ENCODE measurements around the gene CCNL2. TPM values are rescaled to one million over a fixed set of nuclear protein-coding genes. Genes with fewer than 3 reads are reported as not detected.
A peak's percentile ranks its signal among the peaks of the same experiment; 100 is the strongest.

Gene CCNL2
- total RNA-seq, 4 donors from 2014 or later: 35.0 to 91.1 (median 43.7) TPM

- Histone ChIP-seq H3K9me3 (no peaks in the 10 kb centered on the region), H3K4me1 (peaks cover 37 to 42% of the 10 kb centered on the region in 2 donors), H3K27me3 (no peaks in the 10 kb centered on the region), H3K36me3 (peaks cover 0 to 54% of the 10 kb centered on the region in 2 donors), H3K4me3 (peak overlapping the region; percentile 65 to 98 (median 84)), H3K27ac (peak overlapping the region; percentile 80 to 96 (median 92))
- TF ChIP-seq POLR2A (IDR thresholded peaks at IDR 0.05): no peak
- no peak for TF ChIP-seq CTCF (IDR thresholded peaks at IDR 0.05 in 4 of 5, conservative IDR thresholded peaks at IDR 0.05 in 1 of 5)
- in situ Hi-C loops (cut with MboI; ENCODE audit: low sequenced_read_pairs in 4 of 4) (no loop called here), intact Hi-C loops (cut with DNase I; ENCODE audit: low total_unique reads) (loop anchor here (1.0 to 2.0 kb wide), 5 partner anchors 9 to 176 kb away; partner anchors contain the start of genes ATAD3B, AURKAIP1, DVL1 and MRPL20)
- ATAC-seq (peak; percentile 11 to 18), DNase-seq (no peak)
Measured at GRCh38 chr1:1398677-1399186, 403 bp downstream of the CCNL2 start.

DNA sequence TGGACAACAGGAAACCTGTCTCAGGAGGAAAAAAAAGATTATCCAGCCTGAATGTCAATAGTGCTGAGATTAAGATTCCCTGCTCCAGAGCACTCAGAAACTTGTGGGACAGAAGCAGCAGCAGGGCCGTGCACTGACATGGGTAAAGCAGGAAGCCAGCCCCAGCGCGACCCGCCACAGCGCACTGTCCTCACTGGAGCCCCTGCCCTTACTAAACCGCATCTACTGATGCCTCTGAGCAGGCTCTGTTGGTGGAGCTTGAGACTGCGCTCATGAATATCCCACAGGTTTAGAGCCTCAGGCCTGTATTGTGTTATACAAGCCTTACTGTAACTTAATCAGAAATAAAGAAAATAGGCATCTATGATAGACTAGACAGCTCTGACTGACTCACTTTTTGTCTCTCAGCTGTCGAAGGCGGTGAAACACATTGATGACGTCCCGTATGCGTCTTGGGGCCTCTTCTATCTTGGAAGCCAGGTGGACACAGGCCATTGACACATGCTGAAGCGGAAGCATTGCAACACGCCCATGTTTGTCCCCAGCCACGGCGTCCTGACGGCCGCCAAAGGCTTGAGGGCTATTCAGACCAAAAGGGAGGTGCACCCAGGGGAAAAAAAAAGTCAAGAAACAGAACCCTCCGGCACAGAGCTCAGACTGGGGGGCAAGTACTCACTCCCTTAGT lies 1.2 kb downstream of the CCNL2 start:
- ATAC-seq (peak in 1 of 2 donors; percentile 25), DNase-seq (peak in 1 of 2 donors; percentile 69)
- no peaks in the 10 kb centered on the region for H3K27me3 ChIP-seq
- peaks cover 37 to 49% of the 10 kb centered on the region in 2 donors for H3K4me1 ChIP-seq
- H3K36me3 ChIP-seq: peaks cover 0 to 61% of the 10 kb centered on the region in 2 donors
- intact Hi-C loops (cut with DNase I; ENCODE audit: low total_unique reads): loop anchor here (2.0 kb wide), 2 partner anchors 49 to 177 kb away; partner anchors contain the start of genes DVL1 and SSU72
- H3K27ac ChIP-seq: peak overlapping the region; percentile 80 to 96 (median 92)
- in situ Hi-C loops (cut with MboI; ENCODE audit: low sequenced_read_pairs in 4 of 4): no loop called here
- no peak for TF ChIP-seq CTCF (IDR thresholded peaks at IDR 0.05 in 4 of 5, conservative IDR thresholded peaks at IDR 0.05 in 1 of 5)
- TF ChIP-seq POLR2A (IDR thresholded peaks at IDR 0.05): peak in 1 of 2 donors; percentile 47
- H3K4me3 ChIP-seq: peak overlapping the region; percentile 65 to 98 (median 84)
- H3K9me3 ChIP-seq: no peaks in the 10 kb centered on the region

DNA sequence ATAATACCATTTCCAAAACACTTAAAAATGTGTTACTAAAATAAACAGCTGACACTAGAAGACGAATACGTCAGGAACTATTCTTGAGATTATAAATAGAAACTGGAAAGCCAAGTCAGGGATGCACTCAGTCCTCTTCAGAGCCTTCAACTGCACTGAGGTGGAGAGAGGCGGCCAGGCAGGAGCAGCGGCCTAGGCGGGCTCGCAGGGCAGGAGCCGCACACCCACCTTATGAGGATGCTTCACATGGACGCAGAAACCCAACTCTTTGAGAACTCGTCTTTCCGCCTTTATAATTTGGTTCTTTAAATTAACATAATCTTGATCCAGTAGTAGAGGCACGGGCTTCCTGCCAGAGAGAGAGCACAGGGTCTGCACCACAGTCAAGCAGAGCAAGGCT lies 4.0 kb downstream of the CCNL2 start:
- Histone ChIP-seq H3K9me3 (no peaks in the 10 kb centered on the region), H3K27ac (peak overlapping the region in 3 of 4 donors; percentile 44 to 65 (median 63)), H3K36me3 (peaks cover 4 to 74% of the 10 kb centered on the region in 2 donors), H3K4me1 (peaks cover 29 to 39% of the 10 kb centered on the region in 2 donors), H3K4me3 (no peak overlapping the region), H3K27me3 (no peaks in the 10 kb centered on the region)
- in situ Hi-C loops (cut with MboI; ENCODE audit: low sequenced_read_pairs in 4 of 4) (no loop called here), intact Hi-C loops (cut with DNase I; ENCODE audit: low total_unique reads) (no loop called here)
- ATAC-seq (no peak), DNase-seq (no peak)
- TF ChIP-seq POLR2A (IDR thresholded peaks at IDR 0.05) (no peak), CTCF (IDR thresholded peaks at IDR 0.05 in 4 of 5, conservative IDR thresholded peaks at IDR 0.05 in 1 of 5) (no peak)

GRCh38 chr1:1394116-1394515 lies 5.0 kb downstream of the CCNL2 start:
- Histone ChIP-seq H3K36me3 (peaks cover 7 to 84% of the 10 kb centered on the region in 2 donors), H3K27me3 (no peaks in the 10 kb centered on the region), H3K4me3 (no peak overlapping the region), H3K4me1 (peaks cover 24 to 35% of the 10 kb centered on the region in 2 donors), H3K27ac (peak overlapping the region in 1 of 4 donors; percentile 65), H3K9me3 (no peaks in the 10 kb centered on the region)
- in situ Hi-C loops (cut with MboI; ENCODE audit: low sequenced_read_pairs in 4 of 4): no loop called here
- no peak for DNase-seq
- no peak for ATAC-seq
- no peak for TF ChIP-seq CTCF (IDR thresholded peaks at IDR 0.05 in 4 of 5, conservative IDR thresholded peaks at IDR 0.05 in 1 of 5)
- TF ChIP-seq POLR2A (IDR thresholded peaks at IDR 0.05): no peak
- intact Hi-C loops (cut with DNase I; ENCODE audit: low total_unique reads): loop anchor here (5.0 kb wide), 1 partner anchor 453 kb away; no protein-coding TSS in a partner anchor
